WI38 (cell line): ENCODE measurements around the gene DUSP22.

Experiments
- H3K4me3 ChIP-seq: 2 replicates; pipeline ENCODE4 v1.5.1; 2011; ENCODE audit warnings: low read depth, mild to moderate bottlenecking, control low read depth, low read length
- CTCF ChIP-seq: IDR thresholded peaks from 2 replicates; pipeline ENCODE4 v1.5.1; 2012; ENCODE audit warnings: low read depth, mild to moderate bottlenecking, control low read depth, low read length

The DUSP22 gene

GRCh38 chr6:334536-335510, 42.5 kb downstream of the DUSP22 start:
- TF ChIP-seq CTCF, result no peak
- no peak overlapping the region for H3K4me3 ChIP-seq

- H3K4me3 ChIP-seq, result no peak overlapping the region
- no peak for TF ChIP-seq CTCF
Observed at GRCh38 chr6:335572-335971, 43.3 kb downstream of the DUSP22 start.

- no peak overlapping the region for H3K4me3 ChIP-seq
- TF ChIP-seq CTCF, result no peak
Observed at GRCh38 chr6:336159-337114, 44.1 kb downstream of the DUSP22 start.

- H3K4me3 ChIP-seq, result no peak overlapping the region
- TF ChIP-seq CTCF, result no peak
Observed at GRCh38 chr6:337805-338368, 45.6 kb downstream of the DUSP22 start.

GRCh38 chr6:338815-339262, 46.6 kb downstream of the DUSP22 start:
- TF ChIP-seq CTCF, result no peak
- no peak overlapping the region for H3K4me3 ChIP-seq

- no peak overlapping the region for H3K4me3 ChIP-seq
- TF ChIP-seq CTCF, result no peak
Observed at GRCh38 chr6:339480-339879, 47.2 kb downstream of the DUSP22 start.
